Panc1 (cell line): ENCODE data around the gene AADACL3. TPM values are rescaled to one million over a fixed set of nuclear protein-coding genes. Genes with fewer than 3 reads are reported as not detected.

ENCODE experiments used
- ATAC-seq: fragments of 200-7000 bp; cut with Tn5 transposase; 2 replicates; pipeline ENCODE4 v1.9.1; 2020; ENCODE audit warnings: mild to moderate bottlenecking, moderate library complexity
- BruUV-seq: library from RNA; stranded (reverse); fragments of 400-500 nt; replicated peaks from 2 replicates; lab custom pipeline; 2021; lab: Mats Ljungman, UMichigan
- CTCF ChIA-PET: fragments of 300-600 bp; sonication (Branson Sonifier 250); formaldehyde crosslinking; loops from one replicate; lab custom pipeline; 2022; ENCODE audit warnings: antibody characterized with exemption; lab: Charles Lee
- POLR2A ChIA-PET: fragments of 300-600 bp; sonication (Branson Sonifier 250); formaldehyde crosslinking; loops from one replicate; lab custom pipeline; 2022; ENCODE audit warnings: antibody characterized with exemption; lab: Charles Lee
- DNase-seq: peaks from one replicate; pipeline ENCODE4 v3.0.0-alpha.2; 2010; ENCODE audit warnings: low read depth, low spot score
- H3K27ac ChIP-seq: 2 replicates; pipeline ENCODE4 v1.5.1; 2011; ENCODE audit warnings: mild to moderate bottlenecking, low read length, inconsistent platforms
- H3K27me3 ChIP-seq: fragments of 200-500 bp; sonication (Bioruptor generic); 2 replicates; pipeline ENCODE4 v1.6.0; 2014; ENCODE audit warnings: low read length, inconsistent platforms; ENCODE audit not compliant: control insufficient read depth, insufficient read depth
- H3K36me3 ChIP-seq: fragments of 200-500 bp; sonication (Bioruptor generic); 2 replicates; pipeline ENCODE4 v1.5.1; 2014; ENCODE audit warnings: inconsistent platforms, mild to moderate bottlenecking, low read length, moderate library complexity; ENCODE audit not compliant: control insufficient read depth, insufficient read depth
- H3K4me1 ChIP-seq: 2 replicates; pipeline ENCODE4 v1.5.1; 2011; ENCODE audit warnings: inconsistent platforms, mild to moderate bottlenecking, low read length, moderate library complexity; ENCODE audit not compliant: control insufficient read depth, insufficient read depth
- H3K4me3 ChIP-seq, 2 experiments: 2 replicates each; pipeline ENCODE4 v1.5.1; 2011 to 2012; ENCODE audit warnings: low read depth in 2 of 2, low read length in 2 of 2, mild to moderate bottlenecking in 2 of 2, inconsistent platforms in 1 of 2, moderate library complexity in 1 of 2
- H3K9me3 ChIP-seq: fragments of 200-500 bp; sonication (Bioruptor generic); 2 replicates; pipeline ENCODE4 v1.5.1; 2014; ENCODE audit warnings: low read depth, mild to moderate bottlenecking, inconsistent platforms, low read length, moderate library complexity; ENCODE audit not compliant: control insufficient read depth, insufficient read depth
- POLR2AphosphoS5 ChIP-seq: IDR thresholded peaks from 2 replicates; pipeline ENCODE4 v1.6.1; 2012; ENCODE audit warnings: mild to moderate bottlenecking, low read depth, low read length, moderate library complexity
- SIN3A ChIP-seq: IDR thresholded peaks from 2 replicates; pipeline ENCODE4 v1.6.1; 2012; ENCODE audit warnings: low read depth, mild to moderate bottlenecking, low read length, moderate library complexity, borderline replicate concordance; ENCODE audit not compliant: insufficient read depth
- TCF7L2 ChIP-seq: IDR thresholded peaks from 2 replicates; pipeline ENCODE4 v1.6.1; 2011; ENCODE audit warnings: mild to moderate bottlenecking, low read depth, low read length, inconsistent platforms
- in situ Hi-C: cut with HindIII; loops from 2 replicates; pipeline ENCODE4 v1.10.0; 2016; ENCODE audit warnings: low sequenced_read_pairs, low pct_unique_long_range_greater_than_20kb
- intact Hi-C: fragments of 100-400 bp; cut with micrococcal nuclease; formaldehyde crosslinking; loops from one replicate; pipeline ENCODE4 v1.10.0; 2022; ENCODE audit not compliant: unreplicated experiment
- total RNA-seq: library from RNA; stranded (reverse); gene quantifications from one replicate; pipeline ENCODE4 v1.2.1, GENCODE V29; 2021; ENCODE audit not compliant: unreplicated experiment
- TF ChIP-seq, protein P1 (sequence below), 2 experiments: IDR thresholded peaks; 2 replicates each; pipeline ENCODE4 v1.6.1; 2011 to 2012; ENCODE audit warnings: low read depth in 2 of 2, control low read depth in 1 of 2, low read length in 1 of 2, mild to moderate bottlenecking in 1 of 2, moderate library complexity in 1 of 2; ENCODE audit not compliant: insufficient read depth in 1 of 2
- TF ChIP-seq, protein P2 (sequence below): fragments of 450-650 bp; IDR thresholded peaks from 2 replicates; pipeline ENCODE4 v1.5.1; 2017; ENCODE audit warnings: mild to moderate bottlenecking

AADACL3 gene
- total RNA-seq, 1 experiment from 2014 or later: not detected

GRCh38 chr1:12734651-12735050 is 18.7 kb downstream of the AADACL3 start:
- Histone ChIP-seq H3K4me3 (no peak overlapping the region), H3K36me3 (no peaks in the 10 kb centered on the region), H3K4me1 (no peaks in the 10 kb centered on the region), H3K9me3 (no peaks in the 10 kb centered on the region; the same call in none of the 2 replicates), H3K27ac (no peak overlapping the region), H3K27me3 (peaks cover 13% of the 10 kb centered on the region)
- POLR2A ChIA-PET: no interaction called here
- intact Hi-C loops: no loop called here
- no peak for TF ChIP-seq SIN3A
- TF ChIP-seq, protein P1, sequence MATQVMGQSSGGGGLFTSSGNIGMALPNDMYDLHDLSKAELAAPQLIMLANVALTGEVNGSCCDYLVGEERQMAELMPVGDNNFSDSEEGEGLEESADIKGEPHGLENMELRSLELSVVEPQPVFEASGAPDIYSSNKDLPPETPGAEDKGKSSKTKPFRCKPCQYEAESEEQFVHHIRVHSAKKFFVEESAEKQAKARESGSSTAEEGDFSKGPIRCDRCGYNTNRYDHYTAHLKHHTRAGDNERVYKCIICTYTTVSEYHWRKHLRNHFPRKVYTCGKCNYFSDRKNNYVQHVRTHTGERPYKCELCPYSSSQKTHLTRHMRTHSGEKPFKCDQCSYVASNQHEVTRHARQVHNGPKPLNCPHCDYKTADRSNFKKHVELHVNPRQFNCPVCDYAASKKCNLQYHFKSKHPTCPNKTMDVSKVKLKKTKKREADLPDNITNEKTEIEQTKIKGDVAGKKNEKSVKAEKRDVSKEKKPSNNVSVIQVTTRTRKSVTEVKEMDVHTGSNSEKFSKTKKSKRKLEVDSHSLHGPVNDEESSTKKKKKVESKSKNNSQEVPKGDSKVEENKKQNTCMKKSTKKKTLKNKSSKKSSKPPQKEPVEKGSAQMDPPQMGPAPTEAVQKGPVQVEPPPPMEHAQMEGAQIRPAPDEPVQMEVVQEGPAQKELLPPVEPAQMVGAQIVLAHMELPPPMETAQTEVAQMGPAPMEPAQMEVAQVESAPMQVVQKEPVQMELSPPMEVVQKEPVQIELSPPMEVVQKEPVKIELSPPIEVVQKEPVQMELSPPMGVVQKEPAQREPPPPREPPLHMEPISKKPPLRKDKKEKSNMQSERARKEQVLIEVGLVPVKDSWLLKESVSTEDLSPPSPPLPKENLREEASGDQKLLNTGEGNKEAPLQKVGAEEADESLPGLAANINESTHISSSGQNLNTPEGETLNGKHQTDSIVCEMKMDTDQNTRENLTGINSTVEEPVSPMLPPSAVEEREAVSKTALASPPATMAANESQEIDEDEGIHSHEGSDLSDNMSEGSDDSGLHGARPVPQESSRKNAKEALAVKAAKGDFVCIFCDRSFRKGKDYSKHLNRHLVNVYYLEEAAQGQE (IDR thresholded peaks at IDR 0.05; ENCODE audit: insufficient read depth in 1 of 2, low read depth in 2 of 2, low read length in 1 of 2): no peak
- TF ChIP-seq TCF7L2: no peak
- TF ChIP-seq, protein P2, sequence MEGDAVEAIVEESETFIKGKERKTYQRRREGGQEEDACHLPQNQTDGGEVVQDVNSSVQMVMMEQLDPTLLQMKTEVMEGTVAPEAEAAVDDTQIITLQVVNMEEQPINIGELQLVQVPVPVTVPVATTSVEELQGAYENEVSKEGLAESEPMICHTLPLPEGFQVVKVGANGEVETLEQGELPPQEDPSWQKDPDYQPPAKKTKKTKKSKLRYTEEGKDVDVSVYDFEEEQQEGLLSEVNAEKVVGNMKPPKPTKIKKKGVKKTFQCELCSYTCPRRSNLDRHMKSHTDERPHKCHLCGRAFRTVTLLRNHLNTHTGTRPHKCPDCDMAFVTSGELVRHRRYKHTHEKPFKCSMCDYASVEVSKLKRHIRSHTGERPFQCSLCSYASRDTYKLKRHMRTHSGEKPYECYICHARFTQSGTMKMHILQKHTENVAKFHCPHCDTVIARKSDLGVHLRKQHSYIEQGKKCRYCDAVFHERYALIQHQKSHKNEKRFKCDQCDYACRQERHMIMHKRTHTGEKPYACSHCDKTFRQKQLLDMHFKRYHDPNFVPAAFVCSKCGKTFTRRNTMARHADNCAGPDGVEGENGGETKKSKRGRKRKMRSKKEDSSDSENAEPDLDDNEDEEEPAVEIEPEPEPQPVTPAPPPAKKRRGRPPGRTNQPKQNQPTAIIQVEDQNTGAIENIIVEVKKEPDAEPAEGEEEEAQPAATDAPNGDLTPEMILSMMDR: no peak
- TF ChIP-seq POLR2AphosphoS5: no peak
- ATAC-seq (no peak), DNase-seq (no peak)
- in situ Hi-C loops: no loop called here
- CTCF ChIA-PET: no interaction called here
- no TSS peak for BruUV-seq

- BruUV-seq: no TSS peak
- POLR2A ChIA-PET: no interaction called here
- Histone ChIP-seq H3K36me3 (no peaks in the 10 kb centered on the region), H3K4me3 (no peak overlapping the region), H3K27ac (no peak overlapping the region), H3K27me3 (peaks cover 13% of the 10 kb centered on the region), H3K4me1 (no peaks in the 10 kb centered on the region), H3K9me3 (no peaks in the 10 kb centered on the region; the same call in none of the 2 replicates)
- no peak for ATAC-seq
- TF ChIP-seq, protein P2: no peak
- no peak for TF ChIP-seq SIN3A
- no peak for TF ChIP-seq TCF7L2
- TF ChIP-seq POLR2AphosphoS5: no peak
- TF ChIP-seq, protein P1 (IDR thresholded peaks at IDR 0.05; ENCODE audit: insufficient read depth in 1 of 2, low read depth in 2 of 2, low read length in 1 of 2): no peak
- in situ Hi-C loops: no loop called here
- intact Hi-C loops: no loop called here
- CTCF ChIA-PET: no interaction called here
- no peak for DNase-seq
These were observed 23.0 kb downstream of the AADACL3 start for GRCh38 chr1:12738934-12739333.
